NCI-H226 (cell line): ENCODE data around the gene CYP26A1.
A peak's percentile ranks its signal among the peaks of the same experiment; 100 is the strongest.

Experiments
- DNase-seq: peaks from one replicate; pipeline ENCODE4 v3.0.0-alpha.2; 2015

The CYP26A1 gene, protein sequence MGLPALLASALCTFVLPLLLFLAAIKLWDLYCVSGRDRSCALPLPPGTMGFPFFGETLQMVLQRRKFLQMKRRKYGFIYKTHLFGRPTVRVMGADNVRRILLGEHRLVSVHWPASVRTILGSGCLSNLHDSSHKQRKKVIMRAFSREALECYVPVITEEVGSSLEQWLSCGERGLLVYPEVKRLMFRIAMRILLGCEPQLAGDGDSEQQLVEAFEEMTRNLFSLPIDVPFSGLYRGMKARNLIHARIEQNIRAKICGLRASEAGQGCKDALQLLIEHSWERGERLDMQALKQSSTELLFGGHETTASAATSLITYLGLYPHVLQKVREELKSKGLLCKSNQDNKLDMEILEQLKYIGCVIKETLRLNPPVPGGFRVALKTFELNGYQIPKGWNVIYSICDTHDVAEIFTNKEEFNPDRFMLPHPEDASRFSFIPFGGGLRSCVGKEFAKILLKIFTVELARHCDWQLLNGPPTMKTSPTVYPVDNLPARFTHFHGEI

DNA sequence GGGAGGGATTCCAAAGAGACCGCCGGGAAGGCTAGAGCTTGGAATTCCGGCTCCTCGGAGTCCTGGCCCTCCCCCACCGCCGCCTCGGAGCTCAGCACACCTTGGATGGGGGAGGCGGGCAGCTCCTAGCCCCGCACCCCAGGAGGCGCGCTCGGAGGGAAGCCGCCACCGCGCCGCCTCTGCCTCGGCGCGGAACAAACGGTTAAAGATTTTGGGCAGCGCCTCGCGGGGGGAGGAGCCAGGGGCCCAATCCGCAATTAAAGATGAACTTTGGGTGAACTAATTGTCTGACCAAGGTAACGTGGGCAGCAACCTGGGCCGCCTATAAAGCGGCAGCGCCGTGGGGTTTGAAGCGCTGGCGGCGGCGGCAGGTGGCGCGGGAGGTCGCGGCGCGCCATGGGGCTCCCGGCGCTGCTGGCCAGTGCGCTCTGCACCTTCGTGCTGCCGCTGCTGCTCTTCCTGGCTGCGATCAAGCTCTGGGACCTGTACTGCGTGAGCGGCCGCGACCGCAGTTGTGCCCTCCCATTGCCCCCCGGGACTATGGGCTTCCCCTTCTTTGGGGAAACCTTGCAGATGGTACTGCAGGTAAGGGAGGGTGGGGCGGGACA, at the start of gene CYP26A1:
Gene CYP26A1, plus strand, starts transcription at position 355 of the 608 bp plus-strand sequence. Its CDS starts 42 bp downstream, at position 397.
- no peak for DNase-seq

DNA sequence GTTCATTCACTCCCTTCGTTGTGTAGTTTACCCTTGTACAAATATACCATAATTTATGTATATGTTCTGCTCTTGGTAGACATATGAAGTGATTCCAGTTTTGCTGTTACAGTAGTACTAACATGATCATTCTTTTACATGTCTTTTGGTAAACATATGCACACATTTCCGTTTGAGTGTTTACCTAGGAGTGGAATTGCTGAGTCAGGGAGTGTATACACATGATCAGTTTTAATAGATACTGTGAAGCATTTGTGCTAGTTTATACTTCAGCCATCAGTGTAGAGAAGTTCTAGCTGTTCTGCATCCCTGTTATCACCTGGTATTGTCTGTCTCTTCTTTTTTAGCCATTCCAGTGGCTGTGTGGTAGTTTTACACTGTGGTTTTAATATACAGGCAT, 47.6 kb upstream of the CYP26A1 start:
- no peak for DNase-seq

DNA sequence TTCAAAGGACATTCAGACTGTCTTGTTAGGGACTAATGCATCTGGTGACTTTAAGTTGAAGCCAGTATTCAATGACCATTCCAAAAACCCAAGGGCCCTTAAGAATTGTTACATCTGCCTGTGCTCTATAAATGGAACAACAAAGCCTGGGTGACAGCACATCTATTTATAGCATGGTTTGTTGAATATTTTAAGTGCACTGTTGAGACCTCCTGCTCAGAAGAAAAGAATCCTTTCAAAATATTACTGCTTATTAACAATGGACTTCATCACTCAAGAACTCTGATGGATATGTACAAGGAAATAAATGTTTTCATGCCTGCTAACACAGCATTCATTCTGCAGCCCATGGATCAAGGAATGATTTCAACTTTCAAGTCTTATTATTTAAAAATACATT, 46.2 kb upstream of the CYP26A1 start:
- DNase-seq: no peak

DNA sequence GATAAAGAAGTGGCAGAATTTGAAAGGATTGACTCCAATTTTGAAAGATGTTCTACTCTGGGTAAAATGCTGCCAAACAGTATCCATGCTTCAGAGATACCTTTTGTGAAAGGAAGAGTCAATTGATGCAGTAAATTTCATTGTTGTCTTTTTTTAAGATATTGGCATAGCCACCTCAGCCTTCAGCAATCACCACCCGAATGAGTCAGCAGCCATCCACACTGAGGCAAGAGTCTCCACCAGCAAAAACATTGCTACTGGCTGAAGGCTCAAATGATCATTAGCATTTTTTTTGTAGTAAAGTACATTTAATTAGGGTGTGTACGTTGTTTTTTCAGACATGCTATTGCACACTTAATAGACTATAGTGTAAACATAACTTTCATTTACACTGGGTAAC, 44.8 kb upstream of the CYP26A1 start:
- DNase-seq: peak; percentile 57

DNA sequence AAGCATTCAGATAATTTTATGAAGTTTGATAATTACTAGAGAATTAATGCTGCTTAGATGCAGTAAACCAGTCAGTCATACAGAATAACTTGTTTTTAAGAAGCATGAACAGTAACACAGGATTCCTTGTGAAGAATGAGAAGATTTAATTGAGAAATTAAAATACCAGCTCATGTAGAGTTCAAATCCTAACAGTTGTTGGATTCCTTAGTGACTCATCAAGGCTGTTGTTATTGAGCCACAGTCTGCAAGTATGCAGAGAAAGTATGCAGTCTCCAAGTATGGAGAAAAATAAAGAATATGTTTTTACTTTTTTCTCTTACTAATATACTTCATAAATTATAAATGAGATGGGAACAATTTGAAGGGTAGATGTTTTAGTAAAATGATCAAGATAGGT, 43.3 kb upstream of the CYP26A1 start:
- peak; percentile 58 for DNase-seq

DNA sequence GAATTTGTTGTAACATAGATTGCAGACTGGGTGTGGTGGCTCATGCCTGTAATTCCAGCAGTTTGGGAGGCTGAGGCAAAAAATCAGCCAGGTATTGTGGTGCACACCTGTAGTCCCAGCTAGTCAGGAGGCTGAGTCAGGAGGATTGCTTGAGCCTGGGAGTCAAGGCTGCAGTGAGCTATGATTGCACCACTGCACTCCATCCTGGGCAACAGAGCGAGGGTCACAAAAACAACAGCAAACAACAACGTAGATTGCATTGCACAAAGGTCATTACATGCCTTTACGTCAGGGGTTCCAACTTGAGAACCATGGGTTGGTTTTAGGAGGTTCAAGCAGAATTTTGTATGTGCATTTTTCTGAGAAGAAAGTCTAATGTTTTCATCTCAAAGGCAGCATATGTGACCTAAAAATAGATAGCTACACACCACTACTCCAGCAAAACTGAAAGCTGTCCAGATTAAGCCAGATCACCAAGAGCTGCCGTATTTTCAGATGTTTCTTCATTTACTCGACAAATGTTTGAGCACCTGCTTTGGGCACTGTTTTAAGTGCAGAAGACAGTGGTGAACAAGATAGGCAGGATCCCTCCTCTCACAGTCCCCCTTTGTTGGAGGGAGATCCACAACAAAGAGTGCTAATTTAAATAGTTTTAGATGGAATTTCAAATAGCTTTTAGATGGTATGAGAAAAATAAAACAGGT, 41.4 kb upstream of the CYP26A1 start:
- DNase-seq: no peak

DNA sequence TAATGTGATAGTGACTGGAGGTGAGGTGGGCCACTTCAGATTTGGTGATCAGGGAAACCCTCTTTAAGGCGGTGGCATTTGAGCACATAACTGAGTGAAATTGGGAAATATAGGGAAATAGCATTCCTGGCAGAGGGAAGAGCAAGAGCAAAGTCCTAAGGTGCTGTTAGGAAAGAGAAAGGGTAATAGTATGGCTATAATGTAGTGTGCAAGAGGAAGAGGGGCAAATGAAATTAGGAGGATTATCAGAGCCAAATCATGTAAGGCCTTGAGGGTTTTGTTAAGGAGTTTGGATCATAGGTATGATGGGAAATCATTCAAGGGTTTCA, 40.9 kb upstream of the CYP26A1 start:
- no peak for DNase-seq

DNA sequence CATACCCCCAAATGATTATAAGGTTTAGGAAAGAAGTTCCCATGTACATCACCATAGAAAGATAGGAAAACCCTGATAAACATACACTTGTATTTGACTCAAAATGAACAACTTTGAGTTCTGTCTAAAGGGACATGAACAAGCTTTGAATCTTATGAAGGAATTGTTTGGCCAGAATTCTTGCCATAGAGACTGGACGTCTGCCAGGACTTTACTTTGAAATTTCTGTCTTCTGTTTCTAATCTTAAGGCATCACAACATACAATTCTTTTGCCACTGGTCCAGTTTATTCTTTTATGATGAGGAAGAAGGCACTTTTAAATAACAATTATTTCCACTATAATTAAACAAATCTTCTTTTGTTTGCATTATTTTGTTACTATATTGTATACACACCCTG, 39.3 kb upstream of the CYP26A1 start:
- no peak for DNase-seq

DNA sequence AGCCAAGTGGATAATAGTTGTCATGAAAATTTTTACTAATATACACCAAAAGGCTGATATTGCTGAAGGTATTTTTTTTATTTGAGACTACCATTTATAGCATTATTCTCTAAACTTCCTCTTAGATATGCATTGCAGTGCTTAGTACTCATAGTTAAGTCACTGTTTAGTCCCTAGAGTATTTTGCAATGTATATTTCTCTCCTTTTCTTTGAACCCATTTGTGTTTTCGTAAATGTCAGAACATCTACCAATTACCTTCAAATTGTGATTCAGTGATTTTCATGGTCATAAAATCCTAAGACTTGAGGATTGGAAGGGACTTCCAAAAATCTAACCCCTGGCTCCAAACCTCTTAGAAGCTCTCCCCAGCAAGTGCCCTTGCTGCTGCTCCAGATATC, 34.6 kb upstream of the CYP26A1 start:
- DNase-seq: no peak

DNA sequence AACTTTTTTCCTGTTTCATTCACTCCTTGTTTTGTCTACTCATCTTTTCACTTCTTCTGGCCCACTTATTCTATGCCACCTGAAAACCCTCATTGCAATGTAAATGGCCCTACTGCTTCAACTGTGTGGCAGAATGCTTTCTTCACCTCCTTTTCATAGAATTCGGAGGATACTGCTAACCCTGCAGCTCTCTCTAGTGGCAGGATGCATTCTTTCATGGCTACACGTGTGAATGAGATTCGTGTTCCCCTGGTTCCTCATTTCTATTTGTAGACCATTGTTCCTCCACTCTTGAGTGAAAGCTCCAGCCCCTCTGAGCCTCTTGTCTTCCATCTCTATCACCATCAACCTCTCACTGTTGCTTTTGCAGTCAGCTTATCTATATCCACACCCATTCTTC, 34.0 kb upstream of the CYP26A1 start:
- peak; percentile 43 for DNase-seq

DNA sequence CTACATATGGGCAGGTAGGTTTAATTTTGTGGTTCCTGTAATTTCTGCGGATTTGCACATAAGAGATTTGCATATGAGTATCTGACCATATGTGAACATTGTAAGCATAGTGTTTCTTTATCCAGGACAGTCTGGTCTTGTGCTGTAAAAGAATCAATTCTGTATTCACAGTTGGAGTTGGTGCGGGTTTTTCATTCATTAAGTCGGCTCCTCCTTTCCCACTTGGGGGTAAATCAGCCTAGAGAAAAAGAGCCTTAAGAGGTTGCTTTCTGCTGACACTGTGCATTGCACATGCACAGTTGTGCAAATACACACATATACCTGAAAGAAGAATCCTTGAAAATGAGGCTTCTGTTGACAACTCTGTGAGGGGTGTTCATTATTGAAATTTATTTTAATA, 19.2 kb upstream of the CYP26A1 start:
- no peak for DNase-seq

DNA sequence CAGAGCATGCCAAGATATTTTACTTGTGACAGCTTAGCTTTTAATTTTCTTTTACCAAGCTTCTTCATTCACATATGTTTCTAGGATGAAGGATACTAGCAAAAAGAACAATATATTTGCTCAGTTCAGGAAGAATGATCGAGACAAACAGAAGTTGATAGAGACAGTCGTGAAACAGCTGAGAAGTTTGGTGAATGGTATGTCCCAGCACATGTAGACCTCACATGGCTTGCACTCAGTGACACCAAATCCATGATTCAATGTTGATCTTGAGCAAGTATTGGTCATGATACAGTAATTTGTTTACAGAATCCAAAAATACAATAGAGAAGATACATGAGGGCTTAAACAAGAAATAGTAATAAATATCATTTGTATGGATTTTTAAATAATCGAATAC, 15.6 kb upstream of the CYP26A1 start:
- DNase-seq: no peak

DNA sequence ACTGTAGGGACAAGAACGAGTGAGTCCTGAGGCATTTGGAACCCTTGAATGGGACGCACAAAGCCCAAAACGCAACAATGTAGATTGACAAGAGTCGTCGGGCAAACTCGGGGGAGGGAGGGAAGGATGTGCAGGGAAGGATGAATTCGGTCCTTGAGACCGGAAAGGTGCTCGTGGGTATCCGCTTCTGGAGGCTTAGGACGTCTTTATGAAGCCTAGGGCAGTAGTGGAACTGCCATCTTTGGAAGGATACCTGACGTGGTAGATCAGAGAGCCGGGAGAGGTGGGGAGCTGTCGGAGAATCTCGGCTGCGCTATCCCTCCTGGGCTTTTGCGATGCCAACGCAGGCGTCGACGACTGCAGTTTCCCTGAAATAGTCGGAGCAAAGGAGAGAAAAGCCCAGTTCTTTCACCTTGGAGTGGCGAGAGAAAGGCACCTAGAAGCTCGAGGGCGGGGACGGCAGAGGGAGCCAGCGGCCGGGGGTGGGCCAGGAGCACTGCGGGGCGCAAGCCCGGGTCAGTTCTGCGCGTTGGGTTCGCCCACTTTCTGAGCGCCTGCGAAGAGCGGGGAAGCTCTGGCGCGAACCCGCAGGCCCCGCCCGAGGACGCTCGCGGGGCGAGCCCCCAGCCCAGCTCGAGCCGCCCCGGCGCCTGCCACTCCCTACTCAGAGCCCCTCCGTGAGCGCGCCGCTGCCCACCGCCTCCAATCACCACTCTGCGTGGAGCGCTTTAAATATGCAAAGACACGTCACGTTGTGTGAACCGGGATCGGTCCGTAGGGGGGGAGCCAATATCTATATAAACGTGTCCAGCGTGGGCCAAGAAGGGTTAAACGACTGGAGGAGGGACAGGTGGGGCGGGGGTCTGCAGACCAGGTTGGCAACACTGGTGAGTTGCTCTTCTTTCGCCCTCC, 13.5 kb upstream of the CYP26A1 start, which contains the start of gene CYP26C1:
Gene CYP26C1, plus strand, starts transcription at position 824 of the 912 bp plus-strand sequence. CDS start 466 bp downstream, outside the sequence.
- no peak for DNase-seq

DNA sequence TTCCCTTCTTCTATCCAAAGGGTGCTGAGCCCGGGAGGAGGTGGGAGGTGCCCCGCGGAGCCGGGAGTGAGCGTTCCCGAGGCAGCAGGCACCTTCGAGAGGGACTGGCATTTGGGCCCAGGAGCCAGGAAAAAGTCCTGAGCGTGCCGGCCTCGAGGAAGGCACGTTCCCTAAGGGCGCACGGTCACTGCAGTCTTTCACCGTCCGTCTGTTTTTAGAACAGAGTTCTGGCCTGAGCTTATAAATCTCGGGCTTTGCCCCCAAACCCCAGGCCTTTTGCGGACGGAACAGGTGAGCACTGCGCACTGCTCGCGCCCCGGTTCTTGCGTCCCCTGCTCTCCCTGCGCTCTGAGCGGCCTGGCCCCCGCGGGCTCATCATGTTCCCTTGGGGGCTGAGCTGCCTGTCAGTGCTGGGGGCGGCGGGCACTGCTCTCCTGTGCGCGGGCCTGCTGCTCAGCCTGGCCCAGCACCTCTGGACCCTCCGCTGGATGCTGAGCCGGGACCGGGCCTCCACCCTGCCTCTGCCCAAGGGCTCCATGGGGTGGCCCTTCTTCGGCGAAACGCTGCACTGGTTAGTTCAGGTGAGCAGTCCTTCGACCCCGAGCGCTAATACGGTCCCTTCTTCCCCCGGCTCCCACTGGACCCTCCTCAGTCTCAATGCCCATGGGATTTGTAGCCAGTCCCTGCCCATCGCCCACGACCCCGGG, 12.7 kb upstream of the CYP26A1 start:
- no peak for DNase-seq

DNA sequence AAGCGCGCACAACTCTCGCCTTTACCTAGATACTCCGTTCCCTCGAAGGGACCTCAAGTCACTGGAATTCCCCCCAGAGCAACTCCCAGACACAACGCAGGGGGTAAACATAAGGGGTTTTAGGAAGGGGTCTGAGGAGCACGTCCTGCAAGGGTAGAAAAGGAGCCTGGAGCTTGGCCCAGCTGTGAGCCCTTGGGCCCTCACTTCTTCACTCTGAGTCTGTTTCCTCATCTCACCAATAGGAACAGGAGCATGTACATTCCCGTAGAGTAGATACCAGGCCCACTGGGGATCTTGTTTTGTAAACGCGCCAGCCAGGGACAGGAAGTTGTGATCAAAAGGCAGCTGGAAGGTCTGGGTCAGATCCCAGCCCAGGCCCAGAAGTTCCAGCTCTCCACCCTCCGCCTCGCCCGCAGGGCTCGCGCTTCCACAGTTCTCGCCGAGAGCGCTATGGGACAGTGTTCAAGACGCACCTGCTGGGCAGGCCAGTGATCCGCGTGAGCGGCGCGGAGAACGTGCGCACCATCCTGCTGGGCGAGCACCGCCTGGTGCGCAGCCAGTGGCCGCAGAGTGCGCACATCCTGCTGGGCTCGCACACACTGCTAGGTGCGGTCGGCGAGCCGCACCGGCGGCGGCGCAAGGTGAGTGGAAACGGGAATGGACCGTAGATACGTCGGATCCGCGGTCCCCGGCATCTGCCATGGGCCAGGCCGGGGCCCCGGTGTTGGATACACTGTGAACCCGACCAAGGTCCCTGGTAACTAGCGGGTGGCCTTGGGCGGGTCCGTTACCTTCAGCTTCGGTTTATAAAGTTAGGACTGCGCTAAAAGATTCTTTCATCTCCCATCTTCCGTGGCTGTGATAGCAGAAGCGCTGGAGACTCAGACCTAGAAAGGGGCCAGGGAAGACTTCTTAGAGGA, 11.8 kb upstream of the CYP26A1 start:
- no peak for DNase-seq

DNA sequence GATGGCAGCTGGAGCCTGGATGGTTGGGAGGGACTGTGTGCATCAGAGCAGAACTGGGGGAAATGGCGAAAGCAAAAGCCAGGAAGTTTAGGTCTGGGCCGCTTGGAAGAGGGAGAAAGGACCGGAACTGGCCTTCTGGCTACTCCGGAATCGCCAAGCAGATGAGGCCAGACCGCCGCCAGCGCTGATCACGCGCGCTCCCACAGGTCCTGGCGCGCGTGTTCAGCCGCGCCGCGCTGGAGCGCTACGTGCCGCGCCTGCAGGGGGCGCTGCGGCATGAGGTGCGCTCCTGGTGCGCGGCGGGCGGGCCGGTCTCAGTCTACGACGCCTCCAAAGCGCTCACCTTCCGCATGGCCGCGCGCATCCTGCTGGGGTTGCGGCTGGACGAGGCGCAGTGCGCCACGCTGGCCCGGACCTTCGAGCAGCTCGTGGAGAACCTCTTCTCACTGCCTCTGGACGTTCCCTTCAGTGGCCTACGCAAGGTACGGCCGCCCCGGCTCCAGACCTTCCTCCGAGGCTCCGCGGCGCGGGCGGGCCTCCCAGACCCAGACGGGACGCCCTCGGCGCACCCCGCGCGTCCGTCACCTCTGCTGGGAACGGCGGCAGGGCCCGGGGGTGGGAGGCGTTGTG, 11.1 kb upstream of the CYP26A1 start:
- no peak for DNase-seq

DNA sequence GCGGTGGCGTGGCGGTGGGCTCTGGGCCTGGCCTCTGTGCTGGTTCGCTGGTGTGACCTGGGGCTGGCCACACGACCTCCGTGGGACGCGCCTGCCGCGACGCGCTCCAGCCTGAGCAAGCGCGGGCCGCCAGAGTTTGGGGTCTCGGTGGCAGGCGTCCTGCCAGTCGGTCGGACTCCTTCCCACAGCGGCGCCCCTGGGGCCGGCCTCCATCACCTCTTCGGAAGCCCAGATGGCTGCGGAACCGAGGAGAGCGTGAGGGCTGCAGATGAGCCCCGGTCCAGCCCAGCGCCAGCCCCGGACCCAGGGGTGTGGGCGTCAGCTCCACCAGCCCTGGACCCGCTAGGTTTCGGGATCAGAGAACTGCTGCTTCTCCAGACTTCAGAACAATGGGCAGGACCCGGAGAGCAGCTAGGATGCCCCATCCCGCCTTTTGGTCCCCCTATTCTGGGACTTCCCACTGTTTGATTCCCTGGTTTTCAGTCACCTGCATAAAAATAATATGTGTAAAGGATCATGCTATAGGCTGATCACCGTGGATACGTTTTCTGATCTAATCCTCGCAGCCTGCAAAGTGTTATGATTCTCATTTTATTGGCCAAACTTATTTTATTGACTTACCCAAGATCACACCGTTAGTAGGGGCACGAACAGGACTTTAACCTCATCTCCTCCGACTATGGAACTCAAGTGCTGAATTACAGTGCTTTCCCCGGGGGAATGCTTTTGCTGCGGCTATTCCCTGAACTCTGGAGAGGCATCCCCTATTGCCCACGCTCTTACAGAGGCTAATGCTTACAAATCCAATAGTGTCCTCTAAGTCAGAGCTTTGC, 10.3 kb upstream of the CYP26A1 start:
- no peak for DNase-seq

DNA sequence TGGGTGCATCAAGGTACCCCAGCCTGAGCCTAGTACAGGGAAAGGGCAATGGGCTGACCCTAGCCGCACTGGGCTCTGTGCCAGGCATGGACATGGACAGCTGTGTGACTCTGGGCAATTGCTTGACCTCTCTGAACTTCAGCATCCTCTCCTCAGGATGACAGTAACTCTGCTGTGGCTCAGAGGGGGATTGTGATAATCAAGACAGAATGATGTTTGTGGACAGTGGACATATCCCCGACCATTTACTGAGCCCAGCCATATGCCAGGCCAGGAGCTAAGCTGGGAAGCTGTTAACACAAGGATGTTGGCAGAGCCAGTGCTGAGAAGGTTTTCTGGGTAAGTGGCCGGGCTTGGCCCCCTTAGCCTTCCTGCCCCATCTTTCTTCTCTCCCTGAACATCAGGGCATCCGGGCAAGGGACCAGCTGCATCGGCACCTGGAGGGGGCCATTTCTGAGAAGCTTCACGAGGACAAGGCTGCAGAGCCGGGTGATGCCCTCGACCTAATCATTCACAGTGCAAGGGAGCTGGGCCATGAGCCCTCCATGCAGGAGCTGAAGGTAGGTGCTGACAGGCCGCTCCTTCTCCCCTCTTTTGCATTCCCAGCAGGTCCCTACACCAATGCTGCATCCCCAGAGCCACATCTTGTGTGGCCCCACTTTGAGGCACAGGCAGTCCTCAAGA, 9.6 kb upstream of the CYP26A1 start:
- DNase-seq: no peak
